Esophagus squamous epithelium (tissue), 4 donors: ENCODE data around the gene CACNB2.

ENCODE experiments used
- POLR2A ChIP-seq, 4 donors: fragments of 450-650 bp; IDR thresholded peaks; one replicate each; pipeline ENCODE4 v1.6.1; 2017; ENCODE audit warnings: antibody characterized with exemption in 4 of 4, mild to moderate bottlenecking in 4 of 4, moderate library complexity in 3 of 4
- TF ChIP-seq, protein P1 (sequence below), 6 experiments: fragments of 450-650 bp in 4 of 6; fragments of 200-600 bp in 2 of 6; sonication (generic) in 2 of 6; IDR thresholded peaks; one replicate each; pipeline ENCODE4 v1.5.1; 2016 to 2019; ENCODE audit warnings: antibody characterized with exemption in 6 of 6, mild to moderate bottlenecking in 4 of 6, moderate library complexity in 4 of 6

DNA sequence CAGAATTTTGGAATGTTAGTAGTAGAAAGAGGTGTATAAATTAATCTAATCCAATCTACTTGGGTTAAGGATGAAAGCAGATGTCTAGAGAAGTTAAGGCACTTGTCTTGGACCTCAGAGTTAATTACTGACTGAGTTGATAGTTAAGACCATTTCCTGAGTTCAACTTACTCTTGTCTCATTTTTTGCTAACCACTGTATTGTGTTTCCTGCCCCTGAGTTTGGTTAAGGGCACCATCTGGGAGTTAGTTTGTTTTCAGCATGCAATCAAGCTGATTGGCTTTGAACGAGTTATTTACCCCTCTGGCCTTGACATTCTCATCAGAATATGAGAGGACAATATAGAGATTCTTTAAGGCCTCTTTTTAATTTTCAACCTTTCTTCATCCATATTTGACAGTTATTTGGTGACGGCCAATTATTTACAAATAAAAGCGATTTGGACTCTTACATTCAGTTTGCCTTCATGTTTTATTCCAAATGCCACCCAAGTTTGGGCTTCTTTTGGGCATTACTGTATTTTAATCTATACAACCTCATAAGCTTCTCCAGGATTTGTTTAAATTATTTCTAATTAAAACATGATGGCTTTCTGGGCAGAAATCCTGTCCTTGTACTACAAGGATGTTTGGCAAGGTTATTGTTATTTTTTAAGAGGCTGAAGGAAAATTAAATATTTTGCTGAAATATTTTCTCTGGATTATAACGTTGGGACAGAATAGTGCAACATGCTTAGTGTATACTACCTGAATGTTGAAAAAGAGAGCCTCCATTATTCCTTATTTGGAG, 225.0 kb downstream of the CACNB2 start:
- TF ChIP-seq, protein P1, sequence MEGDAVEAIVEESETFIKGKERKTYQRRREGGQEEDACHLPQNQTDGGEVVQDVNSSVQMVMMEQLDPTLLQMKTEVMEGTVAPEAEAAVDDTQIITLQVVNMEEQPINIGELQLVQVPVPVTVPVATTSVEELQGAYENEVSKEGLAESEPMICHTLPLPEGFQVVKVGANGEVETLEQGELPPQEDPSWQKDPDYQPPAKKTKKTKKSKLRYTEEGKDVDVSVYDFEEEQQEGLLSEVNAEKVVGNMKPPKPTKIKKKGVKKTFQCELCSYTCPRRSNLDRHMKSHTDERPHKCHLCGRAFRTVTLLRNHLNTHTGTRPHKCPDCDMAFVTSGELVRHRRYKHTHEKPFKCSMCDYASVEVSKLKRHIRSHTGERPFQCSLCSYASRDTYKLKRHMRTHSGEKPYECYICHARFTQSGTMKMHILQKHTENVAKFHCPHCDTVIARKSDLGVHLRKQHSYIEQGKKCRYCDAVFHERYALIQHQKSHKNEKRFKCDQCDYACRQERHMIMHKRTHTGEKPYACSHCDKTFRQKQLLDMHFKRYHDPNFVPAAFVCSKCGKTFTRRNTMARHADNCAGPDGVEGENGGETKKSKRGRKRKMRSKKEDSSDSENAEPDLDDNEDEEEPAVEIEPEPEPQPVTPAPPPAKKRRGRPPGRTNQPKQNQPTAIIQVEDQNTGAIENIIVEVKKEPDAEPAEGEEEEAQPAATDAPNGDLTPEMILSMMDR (IDR thresholded peaks at IDR 0.05) = no peak
- no peak for TF ChIP-seq POLR2A (IDR thresholded peaks at IDR 0.05)
